OCI-LY1 (cell line): ENCODE results near the gene RNU2-63P.

Source experiments
- EZH2 ChIP-seq: fragments of 200-600 bp; sonication (generic), shearing (Covaris generic); IDR thresholded peaks from 2 replicates; pipeline ENCODE4 v1.8.0; 2017; ENCODE audit warnings: borderline replicate concordance, mixed run types, mild to moderate bottlenecking, antibody characterized with exemption, low read length, moderate library complexity, mixed read lengths
- TF ChIP-seq, protein P1 (sequence below): fragments of 200-600 bp; sonication (generic), shearing (Covaris generic); IDR thresholded peaks from 2 replicates; pipeline ENCODE4 v1.5.1; 2017; ENCODE audit warnings: mild to moderate bottlenecking, antibody characterized with exemption, low read length, moderate library complexity, mixed read lengths

DNA sequence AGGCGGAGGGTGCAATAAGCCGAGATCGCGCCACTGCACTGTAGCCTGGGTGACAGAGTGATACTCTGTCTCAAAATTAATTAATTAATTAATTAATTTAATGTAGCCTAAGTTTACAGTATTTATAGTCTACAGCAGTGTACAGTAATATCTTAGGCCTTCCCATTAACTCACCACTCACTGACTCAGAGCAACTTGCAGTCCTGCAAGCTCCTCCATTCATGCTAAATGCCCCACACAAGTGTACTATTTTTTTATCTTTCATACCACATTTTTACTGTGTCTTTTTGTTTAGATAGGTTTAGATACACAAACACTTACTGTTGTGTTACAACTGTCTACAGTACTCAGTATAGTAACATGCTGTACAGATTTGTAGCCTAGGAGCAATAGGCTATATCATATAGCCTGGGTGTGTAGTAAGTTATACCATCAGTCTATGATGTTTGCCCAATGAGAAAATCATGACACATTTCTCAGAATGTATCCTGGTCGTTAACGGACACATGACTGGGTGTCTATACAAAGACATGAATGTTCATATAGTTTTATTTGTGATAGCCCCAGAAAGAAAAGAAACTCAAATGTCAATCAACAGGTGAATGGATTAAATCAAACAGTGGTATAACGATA lies 15.8 kb upstream of the RNU2-63P start:
- TF ChIP-seq, protein P1, sequence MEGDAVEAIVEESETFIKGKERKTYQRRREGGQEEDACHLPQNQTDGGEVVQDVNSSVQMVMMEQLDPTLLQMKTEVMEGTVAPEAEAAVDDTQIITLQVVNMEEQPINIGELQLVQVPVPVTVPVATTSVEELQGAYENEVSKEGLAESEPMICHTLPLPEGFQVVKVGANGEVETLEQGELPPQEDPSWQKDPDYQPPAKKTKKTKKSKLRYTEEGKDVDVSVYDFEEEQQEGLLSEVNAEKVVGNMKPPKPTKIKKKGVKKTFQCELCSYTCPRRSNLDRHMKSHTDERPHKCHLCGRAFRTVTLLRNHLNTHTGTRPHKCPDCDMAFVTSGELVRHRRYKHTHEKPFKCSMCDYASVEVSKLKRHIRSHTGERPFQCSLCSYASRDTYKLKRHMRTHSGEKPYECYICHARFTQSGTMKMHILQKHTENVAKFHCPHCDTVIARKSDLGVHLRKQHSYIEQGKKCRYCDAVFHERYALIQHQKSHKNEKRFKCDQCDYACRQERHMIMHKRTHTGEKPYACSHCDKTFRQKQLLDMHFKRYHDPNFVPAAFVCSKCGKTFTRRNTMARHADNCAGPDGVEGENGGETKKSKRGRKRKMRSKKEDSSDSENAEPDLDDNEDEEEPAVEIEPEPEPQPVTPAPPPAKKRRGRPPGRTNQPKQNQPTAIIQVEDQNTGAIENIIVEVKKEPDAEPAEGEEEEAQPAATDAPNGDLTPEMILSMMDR, result no peak
- no peak for TF ChIP-seq EZH2
